Measurements from ENCODE around the gene MRPL30.
"Not testable (repeated sequence)": the region's sequence is repeated elsewhere in the genome, so short reads cannot be mapped to it uniquely, and the experiment has no call there.

MRPL30 gene

DNA sequence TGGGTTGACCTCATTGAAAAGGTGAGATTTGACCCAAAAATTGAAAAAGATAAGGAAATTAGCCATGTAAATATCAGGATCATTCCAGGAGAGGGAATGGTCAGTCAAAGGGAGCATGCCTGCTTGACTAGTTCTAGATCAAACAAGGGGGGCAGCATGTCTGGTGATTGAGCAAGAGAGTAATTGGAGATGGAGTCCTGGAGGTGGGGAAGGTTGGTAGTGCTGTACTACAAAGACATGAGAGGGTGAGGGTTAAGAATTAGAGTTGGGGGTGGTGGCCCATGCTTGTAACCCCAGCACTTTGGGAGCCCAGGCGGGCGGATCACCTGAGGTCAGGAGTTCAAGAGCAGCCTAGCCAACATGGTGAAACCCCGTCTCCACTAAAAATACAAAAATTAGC lies 2.0 kb downstream of the MRPL30 start:
- no peak for DNase-seq (ENCODE audit: low read depth, low spot score)
- no peak overlapping the region for H3K27ac ChIP-seq

DNA sequence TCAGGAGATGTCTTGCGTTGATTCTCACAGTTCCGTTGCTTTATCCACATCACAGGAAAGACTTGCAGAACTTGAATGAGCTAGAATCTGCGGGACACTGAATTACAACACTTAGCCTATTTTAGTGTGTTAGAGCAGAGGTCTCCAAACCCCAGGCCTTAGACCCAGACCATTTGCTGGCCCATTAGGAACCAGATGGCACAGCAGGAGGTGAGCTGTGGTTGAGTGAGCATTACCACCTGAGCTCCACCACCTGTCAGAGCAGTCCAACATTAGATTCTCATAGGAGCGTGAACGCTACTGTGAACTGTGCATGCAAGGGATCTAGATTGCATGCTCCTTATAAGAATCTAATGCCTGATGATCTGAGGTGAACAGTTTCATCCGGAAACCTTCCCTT lies 3.8 kb downstream of the MRPL30 start:
- no peak for DNase-seq (ENCODE audit: low read depth, low spot score)
- H3K27ac ChIP-seq: no peak overlapping the region

DNA sequence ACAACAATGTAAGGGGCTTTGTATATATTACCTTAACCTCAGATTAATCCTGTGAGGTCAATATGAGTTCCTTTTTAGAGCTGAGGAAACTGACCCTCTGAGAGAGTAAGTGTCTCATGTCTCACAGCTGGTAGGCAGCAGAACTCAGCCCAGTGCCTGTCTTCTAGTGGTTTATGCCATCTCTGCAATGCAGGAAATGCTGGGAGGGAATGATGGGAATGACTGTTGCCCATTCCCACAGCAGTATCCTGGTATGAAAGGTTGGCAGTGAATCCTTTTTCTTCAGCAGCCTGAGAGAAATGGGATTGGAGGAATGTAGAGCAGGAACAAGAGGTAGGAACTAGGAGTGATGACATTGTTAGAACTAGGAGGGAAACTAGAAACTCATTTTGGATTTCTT lies 6.0 kb downstream of the MRPL30 start:
- no peak for DNase-seq (ENCODE audit: low read depth, low spot score)

DNA sequence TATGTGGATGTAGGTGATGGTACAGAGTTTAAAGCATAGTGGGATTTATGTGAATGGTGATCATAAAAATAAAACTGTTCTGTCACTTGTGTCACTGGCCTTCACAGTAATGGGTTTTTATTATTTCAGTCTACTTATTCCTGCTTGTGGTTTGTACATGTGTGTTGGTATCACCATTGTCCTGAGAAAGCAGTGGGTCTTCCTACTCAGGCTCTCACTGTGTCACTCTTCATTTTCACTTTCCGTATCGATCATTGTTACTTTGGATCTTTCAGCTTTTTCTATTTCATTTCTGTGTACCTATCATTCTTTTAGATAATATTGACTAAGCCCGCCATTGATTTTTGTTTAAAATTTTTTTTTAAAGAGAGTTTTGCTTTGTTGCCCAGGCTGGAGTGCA lies 7.4 kb downstream of the MRPL30 start:
- no peak for DNase-seq (ENCODE audit: low read depth, low spot score)
- no peak overlapping the region for H3K27ac ChIP-seq

More for the DNA sequence above, 6.0 kb downstream of the MRPL30 start:
- no peak overlapping the region for H3K27ac ChIP-seq

DNA sequence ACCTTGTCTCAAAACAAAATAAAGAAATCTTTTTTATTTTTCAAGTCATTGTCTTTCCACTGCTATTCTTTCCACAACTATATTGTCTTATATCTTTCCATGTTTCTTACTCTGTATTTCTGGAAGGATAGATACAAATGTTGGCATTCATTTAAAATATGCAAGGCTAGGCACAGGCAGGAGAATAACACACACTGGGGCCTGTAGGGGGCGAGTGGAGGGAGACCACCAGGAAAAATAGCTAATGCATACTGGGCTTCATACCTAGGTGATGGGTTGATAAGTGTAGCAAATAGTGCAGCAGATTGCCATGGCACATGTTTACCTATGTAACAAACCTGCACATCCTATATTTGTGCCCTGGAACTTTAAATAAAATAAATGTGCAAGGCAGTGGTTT lies 9.6 kb downstream of the MRPL30 start:
- DNase-seq (ENCODE audit: low read depth, low spot score): no peak

DNA sequence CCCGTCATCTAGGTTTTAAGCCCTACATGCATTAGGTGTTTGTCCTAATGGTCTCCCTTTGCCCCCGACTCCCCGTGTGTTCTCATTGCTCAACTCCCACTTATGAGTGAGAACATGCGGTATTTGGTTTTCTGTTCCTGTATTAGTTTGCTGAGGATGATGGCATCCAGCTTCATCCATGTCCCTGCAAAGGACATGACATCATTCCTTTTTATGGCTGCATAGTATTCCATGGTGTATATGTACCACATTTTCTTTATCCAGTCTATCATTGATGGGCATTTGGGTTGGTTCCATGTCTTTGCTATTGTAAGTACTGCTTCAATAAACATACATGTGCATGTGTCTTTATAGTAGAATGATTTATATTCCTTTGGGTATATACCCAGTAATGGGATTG lies 11.4 kb downstream of the MRPL30 start:
- DNase-seq (ENCODE audit: low read depth, low spot score); H3K27ac ChIP-seq: not testable (repeated sequence)

More for the DNA sequence above, 9.6 kb downstream of the MRPL30 start:
- no peak overlapping the region for H3K27ac ChIP-seq

DNA sequence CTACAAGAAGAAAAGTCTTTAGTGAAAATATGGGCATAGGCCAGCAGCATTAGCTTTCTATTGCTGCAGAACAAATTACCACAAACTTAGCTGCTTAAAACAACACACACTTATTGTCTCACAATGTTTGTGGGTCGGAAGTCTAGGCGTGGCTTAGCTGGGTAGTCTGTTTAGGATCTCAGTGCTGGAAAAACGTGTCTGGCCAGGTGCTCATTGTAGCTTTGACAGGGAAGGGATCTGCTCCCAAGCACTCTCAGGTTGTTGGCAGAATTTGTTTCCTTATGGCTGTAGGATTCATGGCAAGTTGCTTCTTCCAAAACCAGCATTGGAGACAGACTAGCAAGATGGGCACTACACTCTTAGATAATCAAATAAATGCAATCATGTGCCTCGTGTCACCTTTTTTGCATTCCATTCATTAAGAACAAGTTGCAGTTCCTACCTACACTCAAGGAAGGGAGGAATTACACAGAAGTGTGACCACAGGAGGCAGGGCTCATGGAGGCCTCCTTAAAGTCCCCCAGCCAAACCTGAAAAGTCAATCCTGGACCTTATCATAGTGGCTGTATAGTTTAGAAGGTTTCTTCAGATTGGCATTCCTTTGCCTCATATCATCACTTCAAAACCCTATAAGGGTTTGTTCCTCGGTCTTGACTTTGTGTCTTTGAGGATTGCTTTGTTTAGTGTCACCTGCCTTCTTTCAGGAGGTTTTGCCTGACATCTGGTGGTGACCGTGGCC lies 17.3 kb downstream of the MRPL30 start:
- peak overlapping the region; percentile 5 for H3K27ac ChIP-seq
- DNase-seq (ENCODE audit: low read depth, low spot score): no peak

DNA sequence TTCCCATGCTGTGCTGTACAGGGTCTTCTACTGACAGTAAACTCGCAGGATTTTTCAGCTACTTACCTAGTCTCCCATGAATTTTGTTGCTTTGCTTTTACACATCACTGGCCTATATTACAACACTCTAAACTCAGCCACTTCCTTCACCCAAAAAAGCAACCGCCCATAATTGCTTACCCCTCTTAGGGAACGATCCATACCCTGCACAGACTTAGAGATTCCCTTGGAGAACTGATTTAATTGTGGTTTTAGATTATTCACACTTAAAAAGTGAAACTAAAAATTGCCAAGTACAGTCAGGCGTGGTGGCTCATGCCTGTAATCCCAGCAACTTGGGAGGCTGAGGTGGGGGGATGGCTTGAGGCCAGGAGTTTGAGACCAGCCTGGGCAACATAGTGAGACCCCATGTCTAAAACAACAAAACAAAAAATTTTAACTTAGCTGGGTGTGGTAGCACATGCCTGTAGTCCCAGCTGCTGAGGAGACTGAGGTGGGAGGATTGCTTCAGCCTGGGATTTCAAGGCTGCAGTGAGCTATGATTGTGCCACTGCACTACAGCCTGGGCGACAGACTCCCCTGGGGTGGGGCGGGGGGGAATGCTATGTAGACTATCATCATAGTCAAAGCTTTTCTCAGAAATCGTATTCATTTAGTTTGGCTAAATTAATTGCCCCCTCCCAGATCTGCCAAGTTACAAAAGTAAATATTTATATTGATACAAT lies 19.3 kb downstream of the MRPL30 start:
- no peak for DNase-seq (ENCODE audit: low read depth, low spot score)
- no peak overlapping the region for H3K27ac ChIP-seq

DNA sequence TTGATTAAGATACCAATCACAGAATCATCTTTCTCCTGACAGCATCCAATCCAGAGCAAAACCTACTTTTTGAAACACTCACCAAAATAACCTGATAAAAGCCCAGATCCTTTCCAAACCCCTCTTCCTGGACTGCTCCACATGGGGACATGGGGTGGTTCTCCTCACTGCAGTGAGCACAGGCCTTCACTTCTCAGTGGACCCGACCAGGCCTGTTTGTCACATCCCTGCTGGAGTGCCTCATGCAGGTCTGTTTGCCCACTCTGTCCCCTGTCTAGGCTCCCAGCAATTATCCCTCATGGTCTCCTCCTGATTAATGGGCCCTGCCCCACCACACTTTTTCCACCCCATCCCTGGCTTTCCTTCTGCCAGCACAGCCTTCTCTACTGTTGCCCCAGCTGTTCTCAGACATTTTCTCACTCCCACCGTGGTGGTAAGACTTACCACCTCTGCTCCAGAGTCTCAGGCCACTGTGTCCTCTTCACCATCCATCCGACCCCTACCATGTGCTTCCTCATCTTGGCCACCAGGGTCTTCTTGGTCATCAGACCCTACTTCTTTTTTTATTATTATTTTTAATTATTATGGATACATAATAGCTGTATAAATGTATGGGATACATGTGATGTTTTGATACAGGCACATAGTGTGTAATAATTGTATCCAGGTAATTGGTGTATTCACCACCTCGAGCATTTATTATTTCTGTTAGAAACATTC lies 21.1 kb downstream of the MRPL30 start:
- no peak overlapping the region for H3K27ac ChIP-seq
- DNase-seq (ENCODE audit: low read depth, low spot score): no peak

DNA sequence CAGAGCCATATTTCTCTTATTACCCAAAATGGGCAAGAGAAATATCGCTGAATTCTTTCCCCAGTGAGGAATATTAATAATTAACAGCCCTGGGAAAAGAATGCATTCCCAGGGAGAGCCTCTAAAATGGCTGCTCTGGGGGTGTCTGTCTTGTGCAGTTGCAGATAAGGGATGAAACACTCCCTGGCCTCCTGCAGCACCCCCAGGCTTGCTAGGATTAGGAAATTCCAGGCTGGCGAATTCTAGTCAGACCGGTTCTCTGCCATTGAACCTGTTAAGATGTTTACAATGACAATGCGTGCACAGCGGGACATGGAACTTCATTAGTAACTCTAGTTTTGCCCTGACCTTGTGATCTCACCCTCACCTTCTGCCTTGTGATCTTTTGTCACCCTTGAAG lies 24.5 kb downstream of the MRPL30 start:
- H3K27ac ChIP-seq: no peak overlapping the region
- no peak for DNase-seq (ENCODE audit: low read depth, low spot score)

DNA sequence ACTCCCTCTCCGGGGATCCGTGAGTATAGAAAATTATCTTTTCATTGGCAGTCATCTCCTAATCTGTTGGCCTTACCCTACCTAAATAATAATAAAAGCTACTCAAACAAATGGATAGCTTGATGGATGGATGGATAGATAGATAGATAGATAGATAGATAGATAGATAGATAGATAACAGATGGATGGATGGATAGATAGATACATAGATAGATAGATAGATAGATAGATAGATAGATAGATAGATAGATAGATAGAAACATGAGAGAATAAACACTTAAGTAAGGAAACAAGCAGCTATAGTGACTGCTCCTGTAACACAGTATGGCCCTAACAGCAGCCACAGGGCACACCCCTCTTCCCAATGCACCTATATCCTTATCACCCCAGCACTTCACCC lies 35.1 kb downstream of the MRPL30 start:
- no peak overlapping the region for H3K27ac ChIP-seq
- no peak for DNase-seq (ENCODE audit: low read depth, low spot score)

DNA sequence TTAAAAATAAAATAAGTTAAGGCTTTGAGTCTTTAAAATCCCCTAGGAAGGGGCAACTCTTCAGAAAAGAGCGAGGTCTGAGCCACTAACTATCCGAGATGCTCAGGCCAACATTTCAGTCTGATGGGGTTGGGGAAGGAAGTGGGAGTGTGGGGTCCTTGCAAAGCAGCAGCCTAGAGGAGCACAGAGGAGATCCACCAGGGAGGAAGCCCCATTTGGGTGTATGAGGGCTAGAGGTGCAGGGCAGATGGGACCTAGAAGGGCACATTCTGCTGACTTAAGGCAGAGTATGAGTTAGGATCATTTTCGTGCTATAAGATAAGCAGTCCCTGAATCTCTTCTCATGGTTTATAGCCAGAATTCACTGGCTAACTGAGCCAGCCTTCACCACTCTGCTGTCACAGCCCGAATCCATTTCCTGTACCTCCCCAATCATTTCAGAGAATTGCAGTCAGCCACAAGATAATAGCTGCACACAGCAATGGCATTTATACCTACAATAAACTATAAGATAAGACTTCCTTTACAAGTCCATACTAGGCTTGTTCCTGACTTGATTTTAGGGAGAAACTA lies 37.0 kb downstream of the MRPL30 start:
- no peak overlapping the region for H3K27ac ChIP-seq
- no peak for DNase-seq (ENCODE audit: low read depth, low spot score)

DNA sequence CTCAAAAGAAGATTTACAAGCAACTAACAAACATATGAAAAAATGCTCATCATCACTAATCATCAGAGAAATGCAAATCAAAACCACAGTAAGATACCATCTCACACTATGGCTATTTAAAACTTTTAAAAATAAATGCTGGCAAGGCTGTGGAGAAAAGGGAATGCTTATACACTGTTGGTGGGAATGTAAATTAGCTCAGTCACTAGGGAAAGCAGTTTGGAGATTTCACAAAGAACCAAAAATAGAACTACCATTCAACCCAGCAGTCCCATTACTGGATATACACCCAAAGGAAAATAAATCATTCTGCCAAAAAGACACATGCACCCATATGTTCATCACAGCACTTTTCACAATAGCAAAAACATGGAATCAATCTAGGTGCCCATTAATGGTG lies 52.2 kb downstream of the MRPL30 start:
- H3K27ac ChIP-seq; DNase-seq (ENCODE audit: low read depth, low spot score): not testable (repeated sequence)

DNA sequence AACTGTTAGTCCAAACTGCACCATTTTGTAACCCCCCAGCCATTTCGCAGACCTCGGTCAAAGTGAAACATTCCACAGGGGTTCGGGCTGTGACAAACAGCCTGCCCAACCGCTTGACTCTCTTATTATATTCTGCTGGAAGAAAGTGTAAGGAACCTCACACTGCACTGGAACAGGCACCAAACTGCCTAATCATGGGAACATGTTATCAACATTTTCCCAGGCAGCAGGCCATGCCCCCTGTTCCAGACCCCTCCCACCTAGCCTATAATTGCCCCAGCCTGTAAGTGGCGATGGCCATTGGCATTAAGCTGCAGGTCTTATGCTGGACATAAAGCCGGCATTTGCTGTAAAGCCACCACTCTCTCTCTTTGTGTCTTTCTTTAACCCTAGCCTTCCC lies 57.6 kb downstream of the MRPL30 start:
- no peak overlapping the region for H3K27ac ChIP-seq
- no peak for DNase-seq (ENCODE audit: low read depth, low spot score)

DNA sequence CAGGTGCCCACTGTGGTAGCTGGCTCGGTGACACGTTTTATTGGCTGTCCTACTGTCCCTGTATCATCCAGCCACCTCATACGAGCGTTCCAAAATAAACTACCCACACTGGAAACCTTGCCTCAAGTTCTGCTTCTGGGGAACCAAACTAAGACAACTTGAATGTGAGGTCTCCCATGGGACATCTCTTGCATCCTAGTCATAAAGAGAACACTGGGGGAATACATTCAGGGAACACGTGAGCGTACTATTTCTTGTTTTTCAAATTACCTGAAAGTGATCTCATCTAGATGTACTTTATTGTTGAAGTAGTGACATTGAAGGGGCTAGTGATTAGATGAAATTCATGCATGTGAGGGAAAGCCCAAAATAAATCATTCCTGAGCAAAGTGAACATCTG lies 59.4 kb downstream of the MRPL30 start:
- no peak overlapping the region for H3K27ac ChIP-seq
- no peak for DNase-seq (ENCODE audit: low read depth, low spot score)

DNA sequence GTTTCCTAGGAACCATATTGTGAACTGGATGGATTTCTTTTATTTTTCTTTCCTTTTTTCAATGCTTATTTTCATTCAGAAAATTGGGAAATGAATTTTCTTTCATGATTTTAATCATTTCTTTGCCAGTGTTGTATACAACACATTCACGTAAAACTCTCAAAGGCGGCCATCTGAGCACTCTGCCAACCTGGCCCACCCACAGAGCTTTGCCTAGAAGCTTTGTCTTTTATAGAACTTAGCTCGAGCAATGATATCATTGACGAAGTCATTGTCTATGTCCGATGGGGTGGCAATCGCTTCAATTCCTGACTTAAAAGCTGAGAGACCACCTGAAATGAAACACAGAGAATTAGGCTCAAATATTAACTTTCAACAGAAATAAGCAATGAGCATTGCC lies 61.2 kb downstream of the MRPL30 start:
- H3K27ac ChIP-seq: no peak overlapping the region
- DNase-seq (ENCODE audit: low read depth, low spot score): no peak
